HUES6 (cell line): ENCODE measurements around the gene ST6GALNAC5.

Experiments used
- H3K27ac ChIP-seq: 2 replicates; pipeline ENCODE4 v1.7.0; 2013; ENCODE audit warnings: low read depth, mild to moderate bottlenecking, low read length, inconsistent platforms
- H3K27me3 ChIP-seq: 2 replicates; pipeline ENCODE4 v1.6.1; 2013; ENCODE audit warnings: low read length; ENCODE audit not compliant: control insufficient read depth, insufficient read depth
- H3K36me3 ChIP-seq: 2 replicates; pipeline ENCODE4 v1.6.1; 2013; ENCODE audit warnings: low read length; ENCODE audit not compliant: control insufficient read depth, insufficient read depth
- H3K4me1 ChIP-seq: 2 replicates; pipeline ENCODE4 v1.6.1; 2013; ENCODE audit warnings: low read length; ENCODE audit not compliant: control insufficient read depth, insufficient read depth
- H3K4me3 ChIP-seq: 2 replicates; pipeline ENCODE4 v1.5.1; 2013; ENCODE audit warnings: low read depth, low read length
- H3K9ac ChIP-seq: one replicate; pipeline ENCODE4 v1.6.1; 2013; ENCODE audit warnings: mild to moderate bottlenecking, low read length
- H3K9me3 ChIP-seq: 2 replicates; pipeline ENCODE4 v1.6.1; 2013; ENCODE audit warnings: low read depth, low read length; ENCODE audit not compliant: control insufficient read depth, insufficient read depth

ST6GALNAC5 gene

DNA sequence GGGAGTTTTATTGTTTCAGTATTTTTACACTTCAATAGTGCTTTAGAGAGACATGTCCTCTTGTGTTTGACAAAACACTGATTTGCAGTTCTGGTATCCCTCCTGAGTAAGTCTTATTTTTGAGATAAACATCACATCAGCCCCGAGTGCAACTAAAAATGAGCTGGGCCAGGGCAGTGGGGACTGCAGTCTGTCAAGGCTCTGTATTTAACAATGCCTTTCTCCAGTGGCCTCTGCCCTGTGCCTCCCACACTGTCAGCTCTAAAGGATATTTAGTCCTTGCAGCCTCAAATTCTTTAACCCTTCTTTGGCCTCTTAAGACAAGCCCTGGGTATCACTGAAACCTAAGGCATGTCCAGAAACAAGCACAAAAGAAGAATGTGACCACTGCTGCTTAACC is 160.6 kb downstream of the ST6GALNAC5 start:
- H3K4me3 ChIP-seq = no peak overlapping the region
- no peaks in the 10 kb centered on the region for H3K36me3 ChIP-seq
- H3K27me3 ChIP-seq = no peaks in the 10 kb centered on the region

DNA sequence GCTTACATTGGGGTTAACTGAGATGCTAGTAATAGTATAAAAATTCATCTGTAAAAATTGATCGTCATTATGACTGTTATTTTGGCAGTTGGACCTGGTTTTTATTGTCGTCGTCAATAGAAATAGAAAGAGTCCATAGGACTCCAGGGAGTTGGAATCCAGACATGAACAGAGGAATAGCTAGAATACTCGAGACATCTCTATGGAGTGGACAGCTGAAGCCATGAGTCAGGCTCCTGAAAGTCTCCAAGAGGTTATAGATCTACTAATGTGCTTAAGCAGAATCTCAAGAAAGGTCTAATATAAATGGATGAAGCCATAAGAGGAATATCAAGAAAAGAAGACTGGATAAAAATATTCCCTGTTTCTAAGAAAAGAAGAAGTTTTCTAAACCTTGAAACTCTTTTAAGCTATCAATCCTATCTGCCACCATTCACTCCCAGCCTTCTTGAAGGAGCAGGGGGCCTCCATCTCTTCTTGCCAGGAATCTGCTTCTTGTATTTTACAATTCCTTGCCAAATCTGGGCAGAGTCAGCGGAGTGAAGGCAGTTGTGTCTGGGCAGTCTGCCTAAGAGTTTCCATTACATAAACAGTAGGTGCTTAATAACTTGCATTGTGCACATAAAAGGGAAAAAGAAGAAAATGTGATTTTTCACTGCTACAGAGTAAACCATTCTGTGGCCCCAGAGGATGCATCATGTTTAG is 163.3 kb downstream of the ST6GALNAC5 start:
- no peak overlapping the region for H3K4me3 ChIP-seq
- H3K9me3 ChIP-seq = no peaks in the 10 kb centered on the region
- peaks cover 19% of the 10 kb centered on the region for H3K4me1 ChIP-seq
- H3K36me3 ChIP-seq = no peaks in the 10 kb centered on the region
- H3K27me3 ChIP-seq = no peaks in the 10 kb centered on the region
- H3K27ac ChIP-seq = no peak overlapping the region
- H3K9ac ChIP-seq = no peak overlapping the region

More for the DNA sequence above, 160.6 kb downstream of the ST6GALNAC5 start:
- Histone ChIP-seq H3K9ac (no peak overlapping the region), H3K9me3 (no peaks in the 10 kb centered on the region), H3K27ac (no peak overlapping the region), H3K4me1 (peaks cover 23% of the 10 kb centered on the region)

GRCh38 chr1:77031106-77031662 is 163.9 kb downstream of the ST6GALNAC5 start:
- no peak overlapping the region for H3K4me3 ChIP-seq
- no peaks in the 10 kb centered on the region for H3K36me3 ChIP-seq
- no peaks in the 10 kb centered on the region for H3K9me3 ChIP-seq
- H3K27ac ChIP-seq = no peak overlapping the region
- no peak overlapping the region for H3K9ac ChIP-seq
- no peaks in the 10 kb centered on the region for H3K27me3 ChIP-seq
- H3K4me1 ChIP-seq = peaks cover 13% of the 10 kb centered on the region

GRCh38 chr1:77036560-77036959 is 169.3 kb downstream of the ST6GALNAC5 start:
- H3K27me3 ChIP-seq = no peaks in the 10 kb centered on the region
- no peaks in the 10 kb centered on the region for H3K9me3 ChIP-seq
- H3K27ac ChIP-seq = no peak overlapping the region
- no peaks in the 10 kb centered on the region for H3K4me1 ChIP-seq
- H3K36me3 ChIP-seq = no peaks in the 10 kb centered on the region
- no peak overlapping the region for H3K4me3 ChIP-seq
- no peak overlapping the region for H3K9ac ChIP-seq

GRCh38 chr1:77037038-77037437 is 169.8 kb downstream of the ST6GALNAC5 start:
- H3K9ac ChIP-seq = no peak overlapping the region
- no peaks in the 10 kb centered on the region for H3K36me3 ChIP-seq
- no peaks in the 10 kb centered on the region for H3K4me1 ChIP-seq
- H3K9me3 ChIP-seq = no peaks in the 10 kb centered on the region
- H3K27me3 ChIP-seq = no peaks in the 10 kb centered on the region
- H3K4me3 ChIP-seq = no peak overlapping the region
- H3K27ac ChIP-seq = no peak overlapping the region

DNA sequence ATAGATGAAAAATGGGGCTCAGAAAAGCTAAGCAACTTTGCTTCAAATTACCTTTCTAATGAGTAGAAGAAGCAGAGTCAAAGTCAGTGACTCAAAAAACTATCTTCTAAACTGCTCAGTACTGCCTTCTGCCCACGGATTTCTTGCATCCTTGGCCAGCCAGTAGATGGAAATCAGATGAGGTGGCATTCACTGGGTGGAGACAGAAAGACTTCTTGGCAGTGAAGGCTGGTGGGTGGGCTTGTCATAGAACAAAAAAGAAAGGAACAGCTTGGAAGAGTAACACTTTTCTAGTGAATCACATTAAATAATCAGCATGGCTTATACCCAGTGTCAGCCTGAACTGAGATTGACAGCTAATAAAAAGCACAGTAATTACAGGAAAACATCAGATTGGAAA is 170.7 kb downstream of the ST6GALNAC5 start:
- Histone ChIP-seq H3K27me3 (no peaks in the 10 kb centered on the region), H3K27ac (no peak overlapping the region), H3K9me3 (no peaks in the 10 kb centered on the region), H3K4me3 (no peak overlapping the region), H3K9ac (no peak overlapping the region), H3K36me3 (no peaks in the 10 kb centered on the region), H3K4me1 (no peaks in the 10 kb centered on the region)

DNA sequence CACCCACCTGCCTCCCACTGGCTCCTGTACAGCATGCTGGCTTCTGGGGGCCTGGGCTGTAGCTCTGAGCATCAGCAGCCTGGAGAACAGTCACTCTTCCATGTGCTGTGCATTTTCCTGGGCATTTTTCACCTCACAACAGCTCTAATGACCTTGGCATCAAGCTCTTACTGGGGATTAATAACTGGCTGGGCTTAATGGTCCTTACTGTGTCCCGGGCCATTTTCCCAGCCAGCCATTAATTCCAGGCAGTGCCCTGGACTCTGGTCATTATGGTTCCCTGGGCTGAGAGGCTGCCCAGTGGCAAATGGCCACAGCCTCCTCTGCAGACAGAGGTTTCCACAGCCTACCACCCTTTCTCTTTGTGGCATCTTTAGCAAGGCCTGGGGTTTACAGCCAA is 171.8 kb downstream of the ST6GALNAC5 start:
- H3K4me3 ChIP-seq = no peak overlapping the region
- no peaks in the 10 kb centered on the region for H3K27me3 ChIP-seq
- no peak overlapping the region for H3K9ac ChIP-seq
- no peaks in the 10 kb centered on the region for H3K9me3 ChIP-seq
- H3K27ac ChIP-seq = no peak overlapping the region
- H3K4me1 ChIP-seq = no peaks in the 10 kb centered on the region
- H3K36me3 ChIP-seq = no peaks in the 10 kb centered on the region; the same call in 1 of the 2 replicates

- H3K36me3 ChIP-seq = no peaks in the 10 kb centered on the region; the same call in 1 of the 2 replicates
These were observed 172.5 kb downstream of the ST6GALNAC5 start for GRCh38 chr1:77039739-77040138.

GRCh38 chr1:77040826-77041225 is 173.5 kb downstream of the ST6GALNAC5 start:
- no peaks in the 10 kb centered on the region for H3K4me1 ChIP-seq
- H3K9me3 ChIP-seq = no peaks in the 10 kb centered on the region
- H3K9ac ChIP-seq = no peak overlapping the region
- no peaks in the 10 kb centered on the region; the same call in 1 of the 2 replicates for H3K36me3 ChIP-seq
- no peak overlapping the region for H3K27ac ChIP-seq
- no peaks in the 10 kb centered on the region for H3K27me3 ChIP-seq
- H3K4me3 ChIP-seq = no peak overlapping the region

More at GRCh38 chr1:77039739-77040138, 172.5 kb downstream of the ST6GALNAC5 start:
- Histone ChIP-seq H3K27me3 (no peaks in the 10 kb centered on the region), H3K4me1 (no peaks in the 10 kb centered on the region), H3K9me3 (no peaks in the 10 kb centered on the region), H3K27ac (no peak overlapping the region), H3K4me3 (no peak overlapping the region), H3K9ac (no peak overlapping the region)

GRCh38 chr1:77044133-77044849 is 177.0 kb downstream of the ST6GALNAC5 start:
- H3K4me3 ChIP-seq = no peak overlapping the region
- no peak overlapping the region for H3K27ac ChIP-seq
- no peaks in the 10 kb centered on the region for H3K4me1 ChIP-seq
- no peaks in the 10 kb centered on the region; the same call in 1 of the 2 replicates for H3K36me3 ChIP-seq
- no peaks in the 10 kb centered on the region for H3K9me3 ChIP-seq
- H3K27me3 ChIP-seq = no peaks in the 10 kb centered on the region
- no peak overlapping the region for H3K9ac ChIP-seq

- no peak overlapping the region for H3K27ac ChIP-seq
- no peaks in the 10 kb centered on the region for H3K27me3 ChIP-seq
- H3K36me3 ChIP-seq = no peaks in the 10 kb centered on the region; the same call in 1 of the 2 replicates
- no peaks in the 10 kb centered on the region for H3K9me3 ChIP-seq
- H3K9ac ChIP-seq = no peak overlapping the region
- no peak overlapping the region for H3K4me3 ChIP-seq
- no peaks in the 10 kb centered on the region for H3K4me1 ChIP-seq
These were observed 180.3 kb downstream of the ST6GALNAC5 start for GRCh38 chr1:77047575-77047974.
